GM18519 (cell line): ENCODE data around the gene ADPRHL1.
"Not testable (repeated sequence)": the region's sequence is repeated elsewhere in the genome, so short reads cannot be mapped to it uniquely, and the experiment has no call there.

Experiments used
- ATAC-seq: cut with Tn5 transposase; IDR thresholded peaks from one replicate; pipeline ENCODE4 v1.9.1; 2021; ENCODE audit warnings: mild to moderate bottlenecking, moderate library complexity; ENCODE audit not compliant: unreplicated experiment, low FRiP score

ADPRHL1 gene

GRCh38 chr13:113458253-113459065, 5.2 kb upstream of the ADPRHL1 start:
- no peak for ATAC-seq

GRCh38 chr13:113457510-113457909, 4.2 kb upstream of the ADPRHL1 start:
- no peak for ATAC-seq

- ATAC-seq: no peak
Observed at GRCh38 chr13:113456116-113456702, 2.9 kb upstream of the ADPRHL1 start.

- no peak for ATAC-seq
Observed at GRCh38 chr13:113455384-113455783, 2.1 kb upstream of the ADPRHL1 start.

GRCh38 chr13:113454936-113455335, 1.6 kb upstream of the ADPRHL1 start:
- no peak for ATAC-seq

- ATAC-seq: no peak
Observed at GRCh38 chr13:113452466-113452865, 822 bp downstream of the ADPRHL1 start.

GRCh38 chr13:113451951-113452421, 1.3 kb downstream of the ADPRHL1 start:
- ATAC-seq: no peak

- not testable (repeated sequence) for ATAC-seq
Observed at GRCh38 chr13:113450861-113451620, 2.2 kb downstream of the ADPRHL1 start.

GRCh38 chr13:113450348-113450744, 2.9 kb downstream of the ADPRHL1 start:
- not testable (repeated sequence) for ATAC-seq

- no peak for ATAC-seq
Observed at GRCh38 chr13:113449693-113450347, 3.5 kb downstream of the ADPRHL1 start.

- ATAC-seq: no peak
Observed at GRCh38 chr13:113448885-113449692, 4.2 kb downstream of the ADPRHL1 start.

GRCh38 chr13:113448545-113448884, 4.8 kb downstream of the ADPRHL1 start:
- ATAC-seq: no peak

GRCh38 chr13:113447596-113447995, 5.7 kb downstream of the ADPRHL1 start:
- no peak for ATAC-seq

- ATAC-seq: peak; percentile 15
Observed at GRCh38 chr13:113446488-113446854, 6.8 kb downstream of the ADPRHL1 start.

- peak; percentile 34 for ATAC-seq
Observed at GRCh38 chr13:113445791-113446487, 7.3 kb downstream of the ADPRHL1 start.

- no peak for ATAC-seq
Observed at GRCh38 chr13:113443991-113444390, 9.3 kb downstream of the ADPRHL1 start.

- ATAC-seq: no peak
Observed at GRCh38 chr13:113442985-113443362, 10.3 kb downstream of the ADPRHL1 start.

- ATAC-seq: no peak
Observed at GRCh38 chr13:113442354-113442984, 10.8 kb downstream of the ADPRHL1 start.

GRCh38 chr13:113441661-113442060, 11.6 kb downstream of the ADPRHL1 start:
- ATAC-seq: no peak
